ENCODE measurements around the gene ACACA. TPM values are rescaled to one million over a fixed set of nuclear protein-coding genes. Genes with fewer than 3 reads are reported as not detected.

The ACACA gene
- polyA plus RNA-seq, 4 donors = 7.0 to 30.0 (median 16.6) TPM

GRCh38 chr17:37067555-37068111 is 339.0 kb downstream of the ACACA start:
- 12 to 49% (median 33%) methylated on average over 13 of the region's 13 CpGs for WGBS, 3 donors
- no peaks in the 10 kb centered on the region for H3K9me3 ChIP-seq (ENCODE audit: control insufficient read depth in 2 of 2, insufficient read depth in 1 of 2, low read depth in 1 of 2, low read length in 1 of 2)
- no peaks in the 10 kb centered on the region for H3K36me3 ChIP-seq (ENCODE audit: control insufficient read depth in 3 of 3, insufficient read depth in 2 of 3, low read depth in 1 of 3, low read length in 3 of 3)
- H3K27me3 ChIP-seq (ENCODE audit: control insufficient read depth in 3 of 3, insufficient read depth in 3 of 3, low read length in 3 of 3) = no peaks in the 10 kb centered on the region
- H3K4me1 ChIP-seq (ENCODE audit: control insufficient read depth in 3 of 3, insufficient read depth in 2 of 3, low read depth in 1 of 3, low read length in 2 of 3) = peaks cover 0 to 39% (median 6%) of the 10 kb centered on the region in 3 donors
- H3K27ac ChIP-seq (ENCODE audit: low read depth in 1 of 3, low read length in 2 of 3) = peak overlapping the region; percentile 56 to 96 (median 91)
- FAIRE-seq = no peak
- no peak overlapping the region for H3K4me3 ChIP-seq (ENCODE audit: low read depth in 1 of 3, low read length in 3 of 3)
- DNase-seq = peak; percentile 88 to 95

- FAIRE-seq (no peak), DNase-seq (no peak)
- Histone ChIP-seq H3K4me1 (ENCODE audit: control insufficient read depth in 3 of 3, insufficient read depth in 2 of 3, low read depth in 1 of 3, low read length in 2 of 3) (peaks cover 0 to 43% (median 6%) of the 10 kb centered on the region in 3 donors), H3K27ac (ENCODE audit: low read depth in 1 of 3, low read length in 2 of 3) (peak overlapping the region in 1 of 3 donors; percentile 91), H3K27me3 (ENCODE audit: control insufficient read depth in 3 of 3, insufficient read depth in 3 of 3, low read length in 3 of 3) (no peaks in the 10 kb centered on the region), H3K9me3 (ENCODE audit: control insufficient read depth in 2 of 2, insufficient read depth in 1 of 2, low read depth in 1 of 2, low read length in 1 of 2) (no peaks in the 10 kb centered on the region), H3K4me3 (ENCODE audit: low read depth in 1 of 3, low read length in 3 of 3) (no peak overlapping the region), H3K36me3 (ENCODE audit: control insufficient read depth in 3 of 3, insufficient read depth in 2 of 3, low read depth in 1 of 3, low read length in 3 of 3) (no peaks in the 10 kb centered on the region)
- 61 to 77% (median 65%) methylated on average over 20 to 25 of the region's 25 CpGs for WGBS, 3 donors
Measured at GRCh38 chr17:37066322-37067255, 340.0 kb downstream of the ACACA start.

- no peaks in the 10 kb centered on the region for H3K27me3 ChIP-seq (ENCODE audit: control insufficient read depth in 3 of 3, insufficient read depth in 3 of 3, low read length in 3 of 3)
- H3K9me3 ChIP-seq (ENCODE audit: control insufficient read depth in 2 of 2, insufficient read depth in 1 of 2, low read depth in 1 of 2, low read length in 1 of 2) = no peaks in the 10 kb centered on the region
- peak overlapping the region in 2 of 3 donors; percentile 2 to 8 for H3K27ac ChIP-seq (ENCODE audit: low read depth in 1 of 3, low read length in 2 of 3)
- H3K36me3 ChIP-seq (ENCODE audit: control insufficient read depth in 3 of 3, insufficient read depth in 2 of 3, low read depth in 1 of 3, low read length in 3 of 3) = no peaks in the 10 kb centered on the region
- FAIRE-seq (no peak), DNase-seq (peak; percentile 35 to 55)
- H3K4me1 ChIP-seq (ENCODE audit: control insufficient read depth in 3 of 3, insufficient read depth in 2 of 3, low read depth in 1 of 3, low read length in 2 of 3) = peaks cover 0 to 51% (median 6%) of the 10 kb centered on the region in 3 donors
- H3K4me3 ChIP-seq (ENCODE audit: low read depth in 1 of 3, low read length in 3 of 3) = no peak overlapping the region
- WGBS, 3 donors = 28 to 47% (median 32%) methylated on average over 23 of the region's 23 CpGs
Measured at GRCh38 chr17:37065486-37066321, 340.9 kb downstream of the ACACA start.

DNA sequence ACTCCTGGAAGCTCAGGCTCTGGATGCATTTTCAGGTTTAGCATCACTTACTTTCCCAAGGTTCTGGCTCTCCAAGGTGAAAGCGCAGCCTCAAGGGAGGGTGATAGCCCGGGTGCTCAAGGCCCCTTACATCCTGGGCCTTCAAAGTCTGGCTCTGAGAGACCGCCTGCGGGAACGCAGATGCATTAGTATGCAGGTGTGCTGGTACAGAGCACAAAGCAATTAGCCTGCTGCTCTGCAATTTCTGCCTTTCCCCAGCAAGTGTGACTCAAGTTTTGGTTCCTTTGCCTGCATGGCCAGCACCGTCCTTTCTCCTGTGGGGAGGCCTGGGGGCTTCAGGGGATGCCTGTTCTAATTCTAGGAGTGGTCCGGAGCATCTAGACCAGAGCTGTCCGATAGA is 341.7 kb downstream of the ACACA start:
- Histone ChIP-seq H3K4me1 (ENCODE audit: control insufficient read depth in 3 of 3, insufficient read depth in 2 of 3, low read depth in 1 of 3, low read length in 2 of 3) (peaks cover 0 to 56% (median 6%) of the 10 kb centered on the region in 3 donors), H3K4me3 (ENCODE audit: low read depth in 1 of 3, low read length in 3 of 3) (no peak overlapping the region), H3K9me3 (ENCODE audit: control insufficient read depth in 2 of 2, insufficient read depth in 1 of 2, low read depth in 1 of 2, low read length in 1 of 2) (no peaks in the 10 kb centered on the region), H3K27ac (ENCODE audit: low read depth in 1 of 3, low read length in 2 of 3) (no peak overlapping the region), H3K36me3 (ENCODE audit: control insufficient read depth in 3 of 3, insufficient read depth in 2 of 3, low read depth in 1 of 3, low read length in 3 of 3) (no peaks in the 10 kb centered on the region), H3K27me3 (ENCODE audit: control insufficient read depth in 3 of 3, insufficient read depth in 3 of 3, low read length in 3 of 3) (no peaks in the 10 kb centered on the region)
- no peak for FAIRE-seq
- 85 to 93% (median 89%) methylated on average over 8 of the region's 8 CpGs for WGBS, 3 donors
- no peak for DNase-seq

GRCh38 chr17:37064206-37064605 is 342.4 kb downstream of the ACACA start:
- peaks cover 0 to 60% (median 6%) of the 10 kb centered on the region in 3 donors for H3K4me1 ChIP-seq (ENCODE audit: control insufficient read depth in 3 of 3, insufficient read depth in 2 of 3, low read depth in 1 of 3, low read length in 2 of 3)
- no peak for FAIRE-seq
- 73 to 81% (median 79%) methylated on average over 11 of the region's 11 CpGs for WGBS, 3 donors

DNA sequence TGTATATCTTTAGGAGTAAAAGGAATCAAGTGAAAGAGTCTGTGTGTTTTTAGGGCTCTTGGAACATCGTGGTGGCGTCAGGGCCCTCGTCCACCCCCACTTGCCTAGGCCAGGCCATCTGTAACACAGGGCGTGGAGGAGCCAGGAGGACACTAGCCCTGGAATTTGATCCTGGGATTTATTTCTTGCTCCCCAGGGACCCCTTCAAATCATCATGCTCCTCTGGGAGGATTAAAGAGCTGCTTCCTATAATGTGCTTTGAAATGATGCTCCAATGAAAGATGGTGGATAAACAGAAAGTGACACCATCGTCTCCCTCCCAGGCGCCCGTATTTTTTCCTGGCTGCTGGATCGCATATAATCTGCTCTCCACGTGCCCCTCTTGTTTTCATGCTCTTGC is 344.6 kb downstream of the ACACA start:
- H3K27me3 ChIP-seq (ENCODE audit: control insufficient read depth in 3 of 3, insufficient read depth in 3 of 3, low read length in 3 of 3) = no peaks in the 10 kb centered on the region
- no peak overlapping the region for H3K4me3 ChIP-seq (ENCODE audit: low read depth in 1 of 3, low read length in 3 of 3)
- FAIRE-seq (no peak), DNase-seq (no peak)
- 77 to 87% (median 84%) methylated on average over 9 of the region's 9 CpGs for WGBS, 3 donors
- peaks cover 0 to 41% (median 6%) of the 10 kb centered on the region in 3 donors for H3K4me1 ChIP-seq (ENCODE audit: control insufficient read depth in 3 of 3, insufficient read depth in 2 of 3, low read depth in 1 of 3, low read length in 2 of 3)
- no peaks in the 10 kb centered on the region for H3K9me3 ChIP-seq (ENCODE audit: control insufficient read depth in 2 of 2, insufficient read depth in 1 of 2, low read depth in 1 of 2, low read length in 1 of 2)
- peaks cover 0 to 12% (median 0%) of the 10 kb centered on the region in 3 donors for H3K36me3 ChIP-seq (ENCODE audit: control insufficient read depth in 3 of 3, insufficient read depth in 2 of 3, low read depth in 1 of 3, low read length in 3 of 3)
- no peak overlapping the region for H3K27ac ChIP-seq (ENCODE audit: low read depth in 1 of 3, low read length in 2 of 3)

More at GRCh38 chr17:37064206-37064605, 342.4 kb downstream of the ACACA start:
- no peak for DNase-seq
- no peak overlapping the region for H3K27ac ChIP-seq (ENCODE audit: low read depth in 1 of 3, low read length in 2 of 3)
- H3K36me3 ChIP-seq (ENCODE audit: control insufficient read depth in 3 of 3, insufficient read depth in 2 of 3, low read depth in 1 of 3, low read length in 3 of 3) = no peaks in the 10 kb centered on the region
- H3K27me3 ChIP-seq (ENCODE audit: control insufficient read depth in 3 of 3, insufficient read depth in 3 of 3, low read length in 3 of 3) = no peaks in the 10 kb centered on the region
- no peak overlapping the region for H3K4me3 ChIP-seq (ENCODE audit: low read depth in 1 of 3, low read length in 3 of 3)
- H3K9me3 ChIP-seq (ENCODE audit: control insufficient read depth in 2 of 2, insufficient read depth in 1 of 2, low read depth in 1 of 2, low read length in 1 of 2) = no peaks in the 10 kb centered on the region

DNA sequence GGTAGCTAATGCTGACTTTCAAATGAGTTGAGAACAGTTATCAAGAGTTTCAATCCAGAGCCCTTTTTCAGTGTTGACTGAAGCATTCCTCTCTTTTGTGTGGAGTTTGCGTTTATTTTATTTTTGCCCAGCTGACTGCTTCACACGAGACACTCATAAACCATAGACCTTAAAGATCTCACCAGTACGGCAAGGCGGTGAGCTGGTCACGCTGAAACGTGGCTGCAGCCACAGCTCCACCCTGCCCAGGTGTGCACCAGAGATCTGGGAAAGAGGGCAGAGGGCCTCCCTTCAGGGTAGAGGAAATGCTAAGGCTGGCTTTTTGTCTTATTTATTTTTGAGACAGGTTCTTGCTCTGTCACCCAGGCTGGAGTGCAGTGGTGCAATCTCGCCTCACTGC is 345.7 kb downstream of the ACACA start:
- Histone ChIP-seq H3K9me3 (ENCODE audit: control insufficient read depth in 2 of 2, insufficient read depth in 1 of 2, low read depth in 1 of 2, low read length in 1 of 2) (no peaks in the 10 kb centered on the region), H3K36me3 (ENCODE audit: control insufficient read depth in 3 of 3, insufficient read depth in 2 of 3, low read depth in 1 of 3, low read length in 3 of 3) (peaks cover 0 to 18% (median 2%) of the 10 kb centered on the region in 3 donors), H3K4me3 (ENCODE audit: low read depth in 1 of 3, low read length in 3 of 3) (no peak overlapping the region), H3K27me3 (ENCODE audit: control insufficient read depth in 3 of 3, insufficient read depth in 3 of 3, low read length in 3 of 3) (no peaks in the 10 kb centered on the region), H3K4me1 (ENCODE audit: control insufficient read depth in 3 of 3, insufficient read depth in 2 of 3, low read depth in 1 of 3, low read length in 2 of 3) (peaks cover 0 to 31% (median 0%) of the 10 kb centered on the region in 3 donors), H3K27ac (ENCODE audit: low read depth in 1 of 3, low read length in 2 of 3) (peak overlapping the region in 1 of 3 donors; percentile 66)
- peak; percentile 32 to 82 for DNase-seq
- FAIRE-seq = no peak
- WGBS, 3 donors = 18 to 34% (median 30%) methylated on average over 7 of the region's 7 CpGs

GRCh38 chr17:37060094-37060493 is 346.5 kb downstream of the ACACA start:
- peaks cover 2 to 22% (median 3%) of the 10 kb centered on the region in 3 donors for H3K36me3 ChIP-seq (ENCODE audit: control insufficient read depth in 3 of 3, insufficient read depth in 2 of 3, low read depth in 1 of 3, low read length in 3 of 3)
- H3K9me3 ChIP-seq (ENCODE audit: control insufficient read depth in 2 of 2, insufficient read depth in 1 of 2, low read depth in 1 of 2, low read length in 1 of 2) = no peaks in the 10 kb centered on the region
- 80 to 84% (median 82%) methylated on average over 6 of the region's 6 CpGs for WGBS, 3 donors
- DNase-seq (peak in 1 of 2 donors; percentile 62), FAIRE-seq (no peak)
- H3K4me1 ChIP-seq (ENCODE audit: control insufficient read depth in 3 of 3, insufficient read depth in 2 of 3, low read depth in 1 of 3, low read length in 2 of 3) = peaks cover 0 to 22% (median 0%) of the 10 kb centered on the region in 3 donors
- H3K27ac ChIP-seq (ENCODE audit: low read depth in 1 of 3, low read length in 2 of 3) = peak overlapping the region in 1 of 3 donors; percentile 66
- H3K4me3 ChIP-seq (ENCODE audit: low read depth in 1 of 3, low read length in 3 of 3) = no peak overlapping the region
- H3K27me3 ChIP-seq (ENCODE audit: control insufficient read depth in 3 of 3, insufficient read depth in 3 of 3, low read length in 3 of 3) = no peaks in the 10 kb centered on the region
